Measurements from ENCODE around the gene RBM24. TPM values are rescaled to one million over a fixed set of nuclear protein-coding genes. Genes with fewer than 3 reads are reported as not detected.
"Not testable (repeated sequence)": the region's sequence is repeated elsewhere in the genome, so short reads cannot be mapped to it uniquely, and the experiment has no call there.

RBM24 gene
- total and polyA plus RNA-seq, 2 donors (not counting 1 experiment from before 2014, with no cell fraction given), result not detected

DNA sequence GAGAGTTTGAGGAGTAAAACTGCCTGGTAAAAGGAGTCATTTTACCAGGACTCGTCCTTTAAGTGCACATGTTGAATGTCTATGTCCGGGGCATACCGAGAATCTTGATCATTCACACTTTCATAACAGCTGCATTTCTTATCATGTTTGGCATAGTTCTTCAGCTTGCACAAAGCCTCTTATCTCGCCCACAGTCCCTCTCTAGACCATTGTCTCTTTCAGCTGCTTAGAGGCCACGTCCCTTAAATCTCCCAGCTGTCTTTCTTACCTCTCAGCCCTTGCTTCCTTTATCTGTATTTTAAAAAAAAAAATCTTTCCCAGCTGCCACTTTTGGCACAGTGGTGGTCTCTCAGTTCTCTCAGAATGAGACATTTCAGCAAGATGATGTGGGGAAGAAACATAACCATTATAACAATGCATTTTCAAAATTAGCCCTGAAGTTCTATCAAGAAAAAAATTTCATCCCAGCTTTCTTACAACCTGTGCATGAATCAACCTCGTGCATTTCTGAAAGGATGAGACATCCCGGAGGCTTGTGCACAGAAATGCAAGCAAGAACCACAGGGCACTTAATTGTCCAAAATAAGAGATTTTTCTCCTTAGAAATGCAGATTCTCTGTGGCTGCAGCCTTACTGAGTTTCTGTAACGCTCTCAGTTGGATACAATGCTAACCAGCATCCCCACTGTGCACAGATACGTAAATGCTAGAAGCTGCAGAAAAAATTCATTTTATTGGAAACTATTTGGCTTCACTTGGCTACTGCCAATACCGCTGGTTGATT, 24.2 kb downstream of the RBM24 start:
- Mint-ChIP-seq H3K4me3 (no peak overlapping the region), H3K27me3 (peaks cover 4% of the 10 kb centered on the region), H3K9me3 (ENCODE audit: insufficient read depth) (no peaks in the 10 kb centered on the region), H3K27ac (no peak overlapping the region), H3K4me1 (no peaks in the 10 kb centered on the region)
- no peak for ATAC-seq (ENCODE audit: low read depth)
- H3K9me3 ChIP-seq (ENCODE audit: control extremely low read depth in 1 of 3, control insufficient read depth in 2 of 3, insufficient read depth in 1 of 3, low read length in 2 of 3), result peaks cover 0 to 3% (median 0%) of the 10 kb centered on the region in 3 donors
- ChIA-PET POLR2A (no interaction called here), CTCF (interaction anchor here (0.6 kb wide), 1 partner anchor 499 kb away, joined by 5 read pairs; no protein-coding TSS in a partner anchor)
- H3K36me3 ChIP-seq (replicated peaks in 1 of 2; ENCODE audit: control extremely low read depth in 1 of 2, control insufficient read depth in 1 of 2, extremely low read depth in 1 of 2, insufficient read depth in 2 of 2, low read length in 1 of 2), result no peaks in the 10 kb centered on the region
- no peak overlapping the region for H3K9ac ChIP-seq (ENCODE audit: low read length)
- TF ChIP-seq EZH2 (IDR thresholded peaks at IDR 0.05; ENCODE audit: borderline replicate concordance, insufficient read depth, low read depth, low read length, poor library complexity, severe bottlenecking), result no peak
- TF ChIP-seq, protein P1, sequence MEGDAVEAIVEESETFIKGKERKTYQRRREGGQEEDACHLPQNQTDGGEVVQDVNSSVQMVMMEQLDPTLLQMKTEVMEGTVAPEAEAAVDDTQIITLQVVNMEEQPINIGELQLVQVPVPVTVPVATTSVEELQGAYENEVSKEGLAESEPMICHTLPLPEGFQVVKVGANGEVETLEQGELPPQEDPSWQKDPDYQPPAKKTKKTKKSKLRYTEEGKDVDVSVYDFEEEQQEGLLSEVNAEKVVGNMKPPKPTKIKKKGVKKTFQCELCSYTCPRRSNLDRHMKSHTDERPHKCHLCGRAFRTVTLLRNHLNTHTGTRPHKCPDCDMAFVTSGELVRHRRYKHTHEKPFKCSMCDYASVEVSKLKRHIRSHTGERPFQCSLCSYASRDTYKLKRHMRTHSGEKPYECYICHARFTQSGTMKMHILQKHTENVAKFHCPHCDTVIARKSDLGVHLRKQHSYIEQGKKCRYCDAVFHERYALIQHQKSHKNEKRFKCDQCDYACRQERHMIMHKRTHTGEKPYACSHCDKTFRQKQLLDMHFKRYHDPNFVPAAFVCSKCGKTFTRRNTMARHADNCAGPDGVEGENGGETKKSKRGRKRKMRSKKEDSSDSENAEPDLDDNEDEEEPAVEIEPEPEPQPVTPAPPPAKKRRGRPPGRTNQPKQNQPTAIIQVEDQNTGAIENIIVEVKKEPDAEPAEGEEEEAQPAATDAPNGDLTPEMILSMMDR (IDR thresholded peaks at IDR 0.05), result no peak
- H3K4me3 ChIP-seq (ENCODE audit: control extremely low read depth in 1 of 5, extremely low read depth in 1 of 5, insufficient read depth in 1 of 5, low read depth in 2 of 5, low read length in 4 of 5), result no peak overlapping the region
- H3K27ac ChIP-seq (ENCODE audit: low read length in 2 of 2), result no peak overlapping the region
- no peak overlapping the region for H2AFZ ChIP-seq (ENCODE audit: insufficient read depth, low read depth, low read length, poor library complexity, severe bottlenecking)
- no peaks in the 10 kb centered on the region for H3K4me1 ChIP-seq (ENCODE audit: control insufficient read depth in 2 of 2, insufficient read depth in 2 of 2, low read length in 2 of 2)
- no peak for DNase-seq
- intact Hi-C loops (cut with micrococcal nuclease), result no loop called here
- WGBS (ENCODE audit: insufficient coverage), result 52% methylated on average over 9 of the region's 10 CpGs
- no peaks in the 10 kb centered on the region for H4K20me1 ChIP-seq (ENCODE audit: control insufficient read depth, insufficient read depth, low read length, poor library complexity, severe bottlenecking)
- H3K27me3 ChIP-seq (replicated peaks in 1 of 4; ENCODE audit: control extremely low read depth in 1 of 4, control insufficient read depth in 3 of 4, insufficient read depth in 4 of 4, low read length in 3 of 4), result no peaks in the 10 kb centered on the region
- H3K79me2 ChIP-seq (ENCODE audit: control insufficient read depth, insufficient read depth, low read length), result no peaks in the 10 kb centered on the region
- H3K4me2 ChIP-seq (replicated peaks; ENCODE audit: low read depth, low read length, poor library complexity, severe bottlenecking), result no peak overlapping the region

DNA sequence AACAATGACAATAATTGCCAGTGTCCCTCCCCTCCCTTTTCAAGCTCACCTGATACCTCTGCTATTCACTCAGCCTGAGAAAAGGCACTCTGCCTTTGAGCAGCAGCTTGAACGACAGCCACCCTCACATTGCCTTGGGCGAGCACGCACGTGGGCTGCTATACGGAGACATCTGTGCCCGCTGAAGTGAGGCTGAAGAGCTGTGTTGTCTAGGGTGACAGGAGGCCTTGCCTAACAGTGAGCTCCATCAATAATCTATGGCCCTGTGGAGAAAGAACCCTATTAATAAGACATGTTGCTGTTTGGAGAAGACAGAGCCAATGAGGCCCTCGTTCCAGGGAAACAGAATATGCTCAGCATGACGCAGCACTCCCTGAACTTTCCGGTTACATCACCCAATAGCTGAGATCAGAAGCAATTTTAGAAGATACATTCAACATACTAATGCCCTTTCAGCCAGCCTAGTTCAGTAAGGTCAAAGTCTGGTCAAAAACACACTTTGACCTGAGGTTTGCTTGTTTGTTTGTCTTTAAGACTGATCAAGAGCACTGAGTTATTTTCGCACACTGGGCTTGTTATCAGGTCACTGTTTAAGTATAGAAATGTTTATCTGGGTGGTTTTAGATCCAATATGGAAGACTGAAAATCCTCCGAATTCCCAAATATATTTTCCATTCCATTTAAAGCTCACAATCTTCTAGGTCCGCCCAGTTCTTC, 30.6 kb downstream of the RBM24 start:
- H3K79me2 ChIP-seq (ENCODE audit: control insufficient read depth, insufficient read depth, low read length), result no peaks in the 10 kb centered on the region
- peaks cover 0 to 4% (median 0%) of the 10 kb centered on the region in 3 donors for H3K9me3 ChIP-seq (ENCODE audit: control extremely low read depth in 1 of 3, control insufficient read depth in 2 of 3, insufficient read depth in 1 of 3, low read length in 2 of 3)
- no peak overlapping the region for H3K9ac ChIP-seq (ENCODE audit: low read length)
- intact Hi-C loops (cut with micrococcal nuclease), result no loop called here
- DNase-seq, result no peak
- no peak overlapping the region for H3K4me3 Mint-ChIP-seq
- 79% methylated on average over 5 of the region's 12 CpGs for WGBS (ENCODE audit: insufficient coverage)
- H3K27me3 ChIP-seq (replicated peaks in 1 of 4; ENCODE audit: control extremely low read depth in 1 of 4, control insufficient read depth in 3 of 4, insufficient read depth in 4 of 4, low read length in 3 of 4), result no peaks in the 10 kb centered on the region
- H3K4me1 ChIP-seq (ENCODE audit: control insufficient read depth in 2 of 2, insufficient read depth in 2 of 2, low read length in 2 of 2), result no peaks in the 10 kb centered on the region
- no peaks in the 10 kb centered on the region for H3K9me3 Mint-ChIP-seq (ENCODE audit: insufficient read depth)
- no peak overlapping the region for H3K27ac ChIP-seq (ENCODE audit: low read length in 2 of 2)
- H4K20me1 ChIP-seq (ENCODE audit: control insufficient read depth, insufficient read depth, low read length, poor library complexity, severe bottlenecking), result no peaks in the 10 kb centered on the region
- H3K27me3 Mint-ChIP-seq, result no peaks in the 10 kb centered on the region
- no peak overlapping the region for H3K4me2 ChIP-seq (replicated peaks; ENCODE audit: low read depth, low read length, poor library complexity, severe bottlenecking)
- H3K4me1 Mint-ChIP-seq, result no peaks in the 10 kb centered on the region
- TF ChIP-seq, protein P1 (IDR thresholded peaks at IDR 0.05), result no peak
- H3K27ac Mint-ChIP-seq, result no peak overlapping the region
- no peak for ATAC-seq (ENCODE audit: low read depth)
- POLR2A ChIA-PET, result no interaction called here
- no peak overlapping the region for H3K4me3 ChIP-seq (ENCODE audit: control extremely low read depth in 1 of 5, extremely low read depth in 1 of 5, insufficient read depth in 1 of 5, low read depth in 2 of 5, low read length in 4 of 5)
- H3K36me3 ChIP-seq (replicated peaks in 1 of 2; ENCODE audit: control extremely low read depth in 1 of 2, control insufficient read depth in 1 of 2, extremely low read depth in 1 of 2, insufficient read depth in 2 of 2, low read length in 1 of 2), result no peaks in the 10 kb centered on the region
- CTCF ChIA-PET, result no interaction called here
- H2AFZ ChIP-seq (ENCODE audit: insufficient read depth, low read depth, low read length, poor library complexity, severe bottlenecking), result no peak overlapping the region

DNA sequence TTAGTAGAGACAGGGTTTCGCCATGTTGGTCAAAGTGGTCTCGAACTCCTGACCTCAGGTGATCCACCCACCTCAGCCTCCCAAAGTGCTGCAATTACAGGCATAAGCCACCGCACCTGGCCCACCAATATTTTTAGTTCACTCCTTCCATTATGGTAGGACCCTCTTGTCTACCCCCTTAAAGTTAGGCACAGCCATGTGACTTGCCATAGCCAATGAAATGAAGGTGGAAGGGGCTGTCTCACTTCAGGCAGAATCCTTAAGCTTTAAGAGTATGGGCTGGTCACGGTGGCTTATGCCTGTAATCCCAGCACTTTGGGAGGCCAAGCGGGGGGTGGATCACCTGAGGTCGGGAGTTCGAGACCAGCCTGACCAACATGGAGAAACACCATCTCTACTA, 32.1 kb downstream of the RBM24 start:
- H3K9me3 Mint-ChIP-seq (ENCODE audit: insufficient read depth); H4K20me1 ChIP-seq (ENCODE audit: control insufficient read depth, insufficient read depth, low read length, poor library complexity, severe bottlenecking); intact Hi-C loops (cut with micrococcal nuclease); H3K4me1 Mint-ChIP-seq; H3K4me1 ChIP-seq (ENCODE audit: control insufficient read depth in 2 of 2, insufficient read depth in 2 of 2, low read length in 2 of 2); DNase-seq; H3K36me3 ChIP-seq (replicated peaks in 1 of 2; ENCODE audit: control extremely low read depth in 1 of 2, control insufficient read depth in 1 of 2, extremely low read depth in 1 of 2, insufficient read depth in 2 of 2, low read length in 1 of 2); H3K9me3 ChIP-seq (ENCODE audit: control extremely low read depth in 1 of 3, control insufficient read depth in 2 of 3, insufficient read depth in 1 of 3, low read length in 2 of 3); H3K27ac ChIP-seq (ENCODE audit: low read length in 2 of 2); H3K27me3 ChIP-seq (replicated peaks in 1 of 4; ENCODE audit: control extremely low read depth in 1 of 4, control insufficient read depth in 3 of 4, insufficient read depth in 4 of 4, low read length in 3 of 4); H3K27ac Mint-ChIP-seq; H3K9ac ChIP-seq (ENCODE audit: low read length); CTCF ChIA-PET; H3K4me3 Mint-ChIP-seq; H3K27me3 Mint-ChIP-seq; H3K79me2 ChIP-seq (ENCODE audit: control insufficient read depth, insufficient read depth, low read length); H3K4me2 ChIP-seq (replicated peaks; ENCODE audit: low read depth, low read length, poor library complexity, severe bottlenecking); H3K4me3 ChIP-seq (ENCODE audit: control extremely low read depth in 1 of 5, extremely low read depth in 1 of 5, insufficient read depth in 1 of 5, low read depth in 2 of 5, low read length in 4 of 5); H2AFZ ChIP-seq (ENCODE audit: insufficient read depth, low read depth, low read length, poor library complexity, severe bottlenecking); POLR2A ChIA-PET; ATAC-seq (ENCODE audit: low read depth): not testable (repeated sequence)
- 95% methylated on average over 3 of the region's 7 CpGs for WGBS (ENCODE audit: insufficient coverage)

Measured in B cell (primary cell).